Measurements from ENCODE around the gene CLIC6. TPM values are rescaled to one million over a fixed set of nuclear protein-coding genes. Genes with fewer than 3 reads are reported as not detected.

CLIC6 gene
- total RNA-seq, 1 donor = under 0.01 TPM

DNA sequence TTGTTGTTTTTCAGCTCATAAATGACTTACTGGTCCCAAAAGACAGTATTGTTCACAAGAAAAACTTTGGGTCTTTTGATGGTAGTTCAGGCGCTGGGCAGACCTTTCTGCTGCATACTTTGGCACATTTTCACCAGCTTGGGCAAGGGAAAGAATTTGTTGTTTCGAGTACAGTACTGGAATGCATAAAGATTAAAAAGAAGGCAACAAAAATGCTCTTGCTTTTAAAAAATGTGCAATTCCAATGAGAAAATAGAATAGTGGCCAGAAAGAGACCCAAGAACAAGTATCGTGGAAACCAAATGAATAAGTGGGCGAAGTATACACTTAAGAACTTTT is 56.0 kb downstream of the CLIC6 start:
- Histone ChIP-seq H3K4me2 (ENCODE audit: insufficient read depth, low read length) (peak overlapping the region; percentile 0), H3K4me1 (ENCODE audit: insufficient read depth, low read length) (peaks cover 11% of the 10 kb centered on the region), H3K4me3 (ENCODE audit: insufficient read depth, low read length) (no peak overlapping the region), H3K9me3 (ENCODE audit: low read depth, low read length) (no peaks in the 10 kb centered on the region), H3K36me3 (ENCODE audit: insufficient read depth, low read length) (no peaks in the 10 kb centered on the region), H3K27me3 (ENCODE audit: insufficient read depth, low read length) (peaks cover 12% of the 10 kb centered on the region), H3K27ac (ENCODE audit: low read depth, low read length) (no peak overlapping the region), H4K20me1 (ENCODE audit: insufficient read depth, low read length) (no peaks in the 10 kb centered on the region), H2AFZ (ENCODE audit: low read length) (no peak overlapping the region), H3K79me2 (ENCODE audit: insufficient read depth, low read length) (no peaks in the 10 kb centered on the region)
- TF ChIP-seq, protein P1, sequence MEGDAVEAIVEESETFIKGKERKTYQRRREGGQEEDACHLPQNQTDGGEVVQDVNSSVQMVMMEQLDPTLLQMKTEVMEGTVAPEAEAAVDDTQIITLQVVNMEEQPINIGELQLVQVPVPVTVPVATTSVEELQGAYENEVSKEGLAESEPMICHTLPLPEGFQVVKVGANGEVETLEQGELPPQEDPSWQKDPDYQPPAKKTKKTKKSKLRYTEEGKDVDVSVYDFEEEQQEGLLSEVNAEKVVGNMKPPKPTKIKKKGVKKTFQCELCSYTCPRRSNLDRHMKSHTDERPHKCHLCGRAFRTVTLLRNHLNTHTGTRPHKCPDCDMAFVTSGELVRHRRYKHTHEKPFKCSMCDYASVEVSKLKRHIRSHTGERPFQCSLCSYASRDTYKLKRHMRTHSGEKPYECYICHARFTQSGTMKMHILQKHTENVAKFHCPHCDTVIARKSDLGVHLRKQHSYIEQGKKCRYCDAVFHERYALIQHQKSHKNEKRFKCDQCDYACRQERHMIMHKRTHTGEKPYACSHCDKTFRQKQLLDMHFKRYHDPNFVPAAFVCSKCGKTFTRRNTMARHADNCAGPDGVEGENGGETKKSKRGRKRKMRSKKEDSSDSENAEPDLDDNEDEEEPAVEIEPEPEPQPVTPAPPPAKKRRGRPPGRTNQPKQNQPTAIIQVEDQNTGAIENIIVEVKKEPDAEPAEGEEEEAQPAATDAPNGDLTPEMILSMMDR (IDR thresholded peaks at IDR 0.05; ENCODE audit: extremely low read depth, low read depth, low read length) = no peak
- no peak for DNase-seq (ENCODE audit: insufficient read length, low spot score, missing footprints)

- Histone ChIP-seq H3K27ac (ENCODE audit: low read depth, low read length) (no peak overlapping the region), H3K9me3 (ENCODE audit: low read depth, low read length) (no peaks in the 10 kb centered on the region), H3K79me2 (ENCODE audit: insufficient read depth, low read length) (no peaks in the 10 kb centered on the region), H4K20me1 (ENCODE audit: insufficient read depth, low read length) (no peaks in the 10 kb centered on the region), H3K4me3 (ENCODE audit: insufficient read depth, low read length) (no peak overlapping the region), H3K4me1 (ENCODE audit: insufficient read depth, low read length) (peaks cover 11% of the 10 kb centered on the region), H2AFZ (ENCODE audit: low read length) (no peak overlapping the region), H3K27me3 (ENCODE audit: insufficient read depth, low read length) (peaks cover 14% of the 10 kb centered on the region), H3K4me2 (ENCODE audit: insufficient read depth, low read length) (no peak overlapping the region), H3K36me3 (ENCODE audit: insufficient read depth, low read length) (no peaks in the 10 kb centered on the region)
- TF ChIP-seq, protein P1 (IDR thresholded peaks at IDR 0.05; ENCODE audit: extremely low read depth, low read depth, low read length) = no peak
- no peak for DNase-seq (ENCODE audit: insufficient read length, low spot score, missing footprints)
These were observed 58.0 kb downstream of the CLIC6 start for GRCh38 chr21:34726627-34727337.

DNA sequence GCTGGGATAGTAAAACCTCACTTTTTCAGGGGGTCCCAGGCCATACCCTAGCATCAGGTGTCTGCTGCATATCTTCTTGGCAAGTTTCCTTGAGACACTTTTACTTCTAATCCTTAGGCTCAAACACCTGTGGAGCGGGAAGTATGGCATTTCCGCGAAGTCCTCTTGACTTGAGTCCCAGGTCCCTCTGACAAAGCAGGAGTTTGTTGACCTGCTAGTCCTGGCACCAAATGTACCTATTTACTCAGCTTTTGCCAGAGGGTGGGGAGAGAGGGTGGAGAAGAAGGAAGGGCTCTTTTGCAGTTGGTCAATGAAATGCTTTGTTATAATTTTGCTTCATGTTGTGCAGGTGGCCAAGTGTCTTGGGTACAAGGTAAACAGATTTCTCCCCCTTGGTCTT is 59.7 kb downstream of the CLIC6 start:
- DNase-seq (ENCODE audit: insufficient read length, low spot score, missing footprints) = no peak
- H3K79me2 ChIP-seq (ENCODE audit: insufficient read depth, low read length) = no peaks in the 10 kb centered on the region
- no peaks in the 10 kb centered on the region for H3K36me3 ChIP-seq (ENCODE audit: insufficient read depth, low read length)
- H3K27me3 ChIP-seq (ENCODE audit: insufficient read depth, low read length) = peaks cover 12% of the 10 kb centered on the region
- H3K27ac ChIP-seq (ENCODE audit: low read depth, low read length) = no peak overlapping the region
- no peaks in the 10 kb centered on the region for H4K20me1 ChIP-seq (ENCODE audit: insufficient read depth, low read length)
- no peak overlapping the region for H2AFZ ChIP-seq (ENCODE audit: low read length)
- H3K4me3 ChIP-seq (ENCODE audit: insufficient read depth, low read length) = no peak overlapping the region
- no peaks in the 10 kb centered on the region for H3K9me3 ChIP-seq (ENCODE audit: low read depth, low read length)
- H3K4me1 ChIP-seq (ENCODE audit: insufficient read depth, low read length) = peaks cover 13% of the 10 kb centered on the region
- TF ChIP-seq, protein P1 (IDR thresholded peaks at IDR 0.05; ENCODE audit: extremely low read depth, low read depth, low read length) = no peak
- no peak overlapping the region for H3K4me2 ChIP-seq (ENCODE audit: insufficient read depth, low read length)

- Histone ChIP-seq H3K4me2 (ENCODE audit: insufficient read depth, low read length) (no peak overlapping the region), H3K4me3 (ENCODE audit: insufficient read depth, low read length) (no peak overlapping the region), H3K4me1 (ENCODE audit: insufficient read depth, low read length) (peaks cover 9% of the 10 kb centered on the region), H2AFZ (ENCODE audit: low read length) (no peak overlapping the region), H3K9me3 (ENCODE audit: low read depth, low read length) (no peaks in the 10 kb centered on the region), H3K27me3 (ENCODE audit: insufficient read depth, low read length) (peaks cover 2% of the 10 kb centered on the region), H3K36me3 (ENCODE audit: insufficient read depth, low read length) (no peaks in the 10 kb centered on the region), H3K79me2 (ENCODE audit: insufficient read depth, low read length) (no peaks in the 10 kb centered on the region), H3K27ac (ENCODE audit: low read depth, low read length) (no peak overlapping the region), H4K20me1 (ENCODE audit: insufficient read depth, low read length) (no peaks in the 10 kb centered on the region)
- TF ChIP-seq, protein P1 (IDR thresholded peaks at IDR 0.05; ENCODE audit: extremely low read depth, low read depth, low read length) = no peak
- DNase-seq (ENCODE audit: insufficient read length, low spot score, missing footprints) = no peak
These were observed 61.4 kb downstream of the CLIC6 start for GRCh38 chr21:34730194-34730593.

All from osteoblast (primary cell).